ENCODE data around the gene GPX3.

Gene GPX3

GRCh38 chr5:151020304-151021110 is at the start of gene GPX3:
GPX3 (plus strand) TSS chr5:151020591; CDS start chr5:151020655, 64 bp downstream.
- peak in 1 of 2 donors; percentile 22 for DNase-seq (ENCODE audit: extremely low read depth in 1 of 2, low read depth in 1 of 2)

GRCh38 chr5:150978590-150978989 is 41.8 kb upstream of the GPX3 start:
- no peak for DNase-seq (ENCODE audit: extremely low read depth in 1 of 2, low read depth in 1 of 2)

- DNase-seq (ENCODE audit: extremely low read depth in 1 of 2, low read depth in 1 of 2), result no peak
Measured at GRCh38 chr5:150987746-150988145, 32.6 kb upstream of the GPX3 start.

- DNase-seq (ENCODE audit: extremely low read depth in 1 of 2, low read depth in 1 of 2), result no peak
Measured at GRCh38 chr5:150989695-150990094, 30.7 kb upstream of the GPX3 start.

- DNase-seq (ENCODE audit: extremely low read depth in 1 of 2, low read depth in 1 of 2), result no peak
Measured at GRCh38 chr5:150992705-150993104, 27.7 kb upstream of the GPX3 start.

GRCh38 chr5:150993422-150993821 is 27.0 kb upstream of the GPX3 start:
- DNase-seq (ENCODE audit: extremely low read depth in 1 of 2, low read depth in 1 of 2), result no peak

- DNase-seq (ENCODE audit: extremely low read depth in 1 of 2, low read depth in 1 of 2), result no peak
Measured at GRCh38 chr5:150993826-150994412, 26.5 kb upstream of the GPX3 start.

- DNase-seq (ENCODE audit: extremely low read depth in 1 of 2, low read depth in 1 of 2), result no peak
Measured at GRCh38 chr5:150999704-151000442, 20.5 kb upstream of the GPX3 start.

GRCh38 chr5:151001436-151001835 is 19.0 kb upstream of the GPX3 start:
- no peak for DNase-seq (ENCODE audit: extremely low read depth in 1 of 2, low read depth in 1 of 2)

GRCh38 chr5:151002250-151002649 is 18.1 kb upstream of the GPX3 start:
- DNase-seq (ENCODE audit: extremely low read depth in 1 of 2, low read depth in 1 of 2), result no peak

GRCh38 chr5:151002681-151003502 is 17.5 kb upstream of the GPX3 start:
- no peak for DNase-seq (ENCODE audit: extremely low read depth in 1 of 2, low read depth in 1 of 2)

- no peak for DNase-seq (ENCODE audit: extremely low read depth in 1 of 2, low read depth in 1 of 2)
Measured at GRCh38 chr5:151003503-151003860, 16.9 kb upstream of the GPX3 start.

- DNase-seq (ENCODE audit: extremely low read depth in 1 of 2, low read depth in 1 of 2), result no peak
Measured at GRCh38 chr5:151004499-151004898, 15.9 kb upstream of the GPX3 start.

GRCh38 chr5:151005187-151005949 is 15.0 kb upstream of the GPX3 start:
- DNase-seq (ENCODE audit: extremely low read depth in 1 of 2, low read depth in 1 of 2), result no peak

- no peak for DNase-seq (ENCODE audit: extremely low read depth in 1 of 2, low read depth in 1 of 2)
Measured at GRCh38 chr5:151005950-151006576, 14.3 kb upstream of the GPX3 start.

- DNase-seq (ENCODE audit: extremely low read depth in 1 of 2, low read depth in 1 of 2), result no peak
Measured at GRCh38 chr5:151006704-151007334, 13.6 kb upstream of the GPX3 start.

GRCh38 chr5:151007430-151008209 is 12.8 kb upstream of the GPX3 start:
- DNase-seq (ENCODE audit: extremely low read depth in 1 of 2, low read depth in 1 of 2), result no peak

- DNase-seq (ENCODE audit: extremely low read depth in 1 of 2, low read depth in 1 of 2), result no peak
Measured at GRCh38 chr5:151008210-151008491, 12.2 kb upstream of the GPX3 start.

GRCh38 chr5:151008906-151009305 is 11.5 kb upstream of the GPX3 start:
- DNase-seq (ENCODE audit: extremely low read depth in 1 of 2, low read depth in 1 of 2), result no peak

Measured in activated CD8-positive, alpha-beta memory T cell treated with anti-CD3 and anti-CD28 coated beads for 1 hour (primary cell).